NCI-H1417 treated with DMSO at 0.1 percent for 48 hours (cell line): ENCODE data around the gene FAM110D.

Source experiments
- DNase-seq: peaks from one replicate; lab custom pipeline; 2025; lab: John Stamatoyannopoulos, UW

FAM110D gene

GRCh38 chr1:26129778-26130177, 29.1 kb upstream of the FAM110D start:
- no peak for DNase-seq

- DNase-seq = no peak
These were observed 28.2 kb upstream of the FAM110D start for GRCh38 chr1:26130695-26131094.

GRCh38 chr1:26132128-26132833, 26.6 kb upstream of the FAM110D start:
- no peak for DNase-seq

- no peak for DNase-seq
These were observed 26.1 kb upstream of the FAM110D start for GRCh38 chr1:26132834-26133167.

- no peak for DNase-seq
These were observed 24.4 kb upstream of the FAM110D start for GRCh38 chr1:26134466-26134865.

GRCh38 chr1:26138974-26139558, 19.8 kb upstream of the FAM110D start:
- no peak for DNase-seq

GRCh38 chr1:26142159-26142558, 16.7 kb upstream of the FAM110D start:
- DNase-seq = no peak

- DNase-seq = peak; percentile 74
These were observed 13.6 kb upstream of the FAM110D start for GRCh38 chr1:26145041-26145959.

- no peak for DNase-seq
These were observed 13.0 kb upstream of the FAM110D start for GRCh38 chr1:26145960-26146294.

- DNase-seq = no peak
These were observed 10.0 kb upstream of the FAM110D start for GRCh38 chr1:26148887-26149286.

GRCh38 chr1:26153966-26154532, 4.8 kb upstream of the FAM110D start:
- no peak for DNase-seq

- DNase-seq = no peak
These were observed 4.1 kb upstream of the FAM110D start for GRCh38 chr1:26154750-26155149.

- DNase-seq = no peak
These were observed 3.3 kb upstream of the FAM110D start for GRCh38 chr1:26155370-26156284.

- no peak for DNase-seq
These were observed 2.4 kb upstream of the FAM110D start for GRCh38 chr1:26156285-26157038.

- no peak for DNase-seq
These were observed 490 bp upstream of the FAM110D start for GRCh38 chr1:26158271-26158907.

- DNase-seq = no peak
These were observed 812 bp downstream of the FAM110D start for GRCh38 chr1:26159743-26160039.

GRCh38 chr1:26160527-26161414, 1.9 kb downstream of the FAM110D start:
- no peak for DNase-seq

GRCh38 chr1:26161415-26162219, 2.7 kb downstream of the FAM110D start:
- DNase-seq = peak; percentile 43

GRCh38 chr1:26162220-26162709, 3.4 kb downstream of the FAM110D start:
- no peak for DNase-seq
